ENCODE results near the gene CCDC149. TPM values are rescaled to one million over a fixed set of nuclear protein-coding genes. Genes with fewer than 3 reads are reported as not detected.

CCDC149 gene
- total RNA-seq, 1 experiment from 2014 or later, result 7.9 TPM

GRCh38 chr4:24935856-24936255, 23.0 kb upstream of the CCDC149 start:
- no peaks in the 10 kb centered on the region for H3K36me3 ChIP-seq (ENCODE audit: low read depth, low read length)
- no peak overlapping the region for H3K27ac ChIP-seq (ENCODE audit: low read length)
- no TSS peak for BruUV-seq (replicated peaks)
- DNase-seq (no peak), ATAC-seq (no peak)
- H3K79me2 ChIP-seq (ENCODE audit: low read length), result no peaks in the 10 kb centered on the region
- no peak overlapping the region for H3K4me2 ChIP-seq (ENCODE audit: low read length)
- no peaks in the 10 kb centered on the region for H4K20me1 ChIP-seq (ENCODE audit: low read length)
- no peaks in the 10 kb centered on the region for H3F3A ChIP-seq (ENCODE audit: low read length, unreplicated experiment)
- H3K9me2 ChIP-seq (replicated peaks; ENCODE audit: low read length), result no peaks in the 10 kb centered on the region
- intact Hi-C loops (cut with micrococcal nuclease), result no loop called here
- no peak overlapping the region for H3K4me3 ChIP-seq (ENCODE audit: low read length)
- no peak overlapping the region for H2AFZ ChIP-seq (ENCODE audit: low read length)
- no peaks in the 10 kb centered on the region for H3K4me1 ChIP-seq (ENCODE audit: insufficient read depth, low read length)
- no peaks in the 10 kb centered on the region for H3K9me3 ChIP-seq (ENCODE audit: low read length)
- H3K9ac ChIP-seq (ENCODE audit: low read length), result no peak overlapping the region
- CTCF ChIA-PET, result no interaction called here
- POLR2A ChIA-PET (ENCODE audit: unreplicated experiment), result no interaction called here
- no peaks in the 10 kb centered on the region for H3K27me3 ChIP-seq (ENCODE audit: low read length)
- TF ChIP-seq, protein P1, sequence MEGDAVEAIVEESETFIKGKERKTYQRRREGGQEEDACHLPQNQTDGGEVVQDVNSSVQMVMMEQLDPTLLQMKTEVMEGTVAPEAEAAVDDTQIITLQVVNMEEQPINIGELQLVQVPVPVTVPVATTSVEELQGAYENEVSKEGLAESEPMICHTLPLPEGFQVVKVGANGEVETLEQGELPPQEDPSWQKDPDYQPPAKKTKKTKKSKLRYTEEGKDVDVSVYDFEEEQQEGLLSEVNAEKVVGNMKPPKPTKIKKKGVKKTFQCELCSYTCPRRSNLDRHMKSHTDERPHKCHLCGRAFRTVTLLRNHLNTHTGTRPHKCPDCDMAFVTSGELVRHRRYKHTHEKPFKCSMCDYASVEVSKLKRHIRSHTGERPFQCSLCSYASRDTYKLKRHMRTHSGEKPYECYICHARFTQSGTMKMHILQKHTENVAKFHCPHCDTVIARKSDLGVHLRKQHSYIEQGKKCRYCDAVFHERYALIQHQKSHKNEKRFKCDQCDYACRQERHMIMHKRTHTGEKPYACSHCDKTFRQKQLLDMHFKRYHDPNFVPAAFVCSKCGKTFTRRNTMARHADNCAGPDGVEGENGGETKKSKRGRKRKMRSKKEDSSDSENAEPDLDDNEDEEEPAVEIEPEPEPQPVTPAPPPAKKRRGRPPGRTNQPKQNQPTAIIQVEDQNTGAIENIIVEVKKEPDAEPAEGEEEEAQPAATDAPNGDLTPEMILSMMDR (conservative IDR thresholded peaks at IDR 0.05; ENCODE audit: low read depth, low read length), result no peak
- TF ChIP-seq EZH2phosphoT487 (IDR thresholded peaks at IDR 0.05; ENCODE audit: borderline replicate concordance, low read length) (no peak), EZH2 (IDR thresholded peaks at IDR 0.05; ENCODE audit: low read length, unreplicated experiment) (no peak)

DNA sequence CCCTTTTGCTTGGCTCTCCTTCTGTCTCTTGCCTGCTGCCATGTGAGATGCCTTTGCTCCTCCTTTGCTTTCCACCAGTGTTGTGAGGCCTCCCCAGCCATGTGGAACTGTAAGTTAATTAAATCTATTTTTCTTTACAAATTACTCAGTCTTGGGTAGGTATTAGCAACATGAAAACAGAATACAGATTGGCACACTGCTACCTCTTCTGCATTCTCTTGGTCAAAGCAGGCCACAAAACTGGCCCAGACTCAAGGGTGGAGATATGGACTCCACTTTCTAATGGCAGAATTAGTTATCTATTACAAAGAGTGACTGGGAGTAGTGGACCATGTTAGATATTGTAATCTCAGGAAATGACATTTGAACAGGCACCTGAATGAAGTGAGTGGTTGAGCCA, 21.5 kb upstream of the CCDC149 start:
- TF ChIP-seq EZH2phosphoT487 (IDR thresholded peaks at IDR 0.05; ENCODE audit: borderline replicate concordance, low read length) (no peak), EZH2 (IDR thresholded peaks at IDR 0.05; ENCODE audit: low read length, unreplicated experiment) (no peak)
- TF ChIP-seq, protein P1 (conservative IDR thresholded peaks at IDR 0.05; ENCODE audit: low read depth, low read length), result no peak
- Histone ChIP-seq H3K79me2 (ENCODE audit: low read length) (no peaks in the 10 kb centered on the region), H3K4me2 (ENCODE audit: low read length) (no peak overlapping the region), H3K27ac (ENCODE audit: low read length) (no peak overlapping the region), H4K20me1 (ENCODE audit: low read length) (no peaks in the 10 kb centered on the region), H3K9me3 (ENCODE audit: low read length) (no peaks in the 10 kb centered on the region), H3K4me1 (ENCODE audit: insufficient read depth, low read length) (no peaks in the 10 kb centered on the region), H3K4me3 (ENCODE audit: low read length) (no peak overlapping the region), H3K36me3 (ENCODE audit: low read depth, low read length) (no peaks in the 10 kb centered on the region), H3K27me3 (ENCODE audit: low read length) (no peaks in the 10 kb centered on the region), H3K9me2 (replicated peaks; ENCODE audit: low read length) (no peaks in the 10 kb centered on the region), H3F3A (ENCODE audit: low read length, unreplicated experiment) (no peaks in the 10 kb centered on the region), H2AFZ (ENCODE audit: low read length) (no peak overlapping the region), H3K9ac (ENCODE audit: low read length) (no peak overlapping the region)
- DNase-seq (no peak), ATAC-seq (no peak)
- ChIA-PET POLR2A (ENCODE audit: unreplicated experiment) (no interaction called here), CTCF (no interaction called here)
- BruUV-seq (replicated peaks), result no TSS peak
- intact Hi-C loops (cut with micrococcal nuclease), result no loop called here

DNA sequence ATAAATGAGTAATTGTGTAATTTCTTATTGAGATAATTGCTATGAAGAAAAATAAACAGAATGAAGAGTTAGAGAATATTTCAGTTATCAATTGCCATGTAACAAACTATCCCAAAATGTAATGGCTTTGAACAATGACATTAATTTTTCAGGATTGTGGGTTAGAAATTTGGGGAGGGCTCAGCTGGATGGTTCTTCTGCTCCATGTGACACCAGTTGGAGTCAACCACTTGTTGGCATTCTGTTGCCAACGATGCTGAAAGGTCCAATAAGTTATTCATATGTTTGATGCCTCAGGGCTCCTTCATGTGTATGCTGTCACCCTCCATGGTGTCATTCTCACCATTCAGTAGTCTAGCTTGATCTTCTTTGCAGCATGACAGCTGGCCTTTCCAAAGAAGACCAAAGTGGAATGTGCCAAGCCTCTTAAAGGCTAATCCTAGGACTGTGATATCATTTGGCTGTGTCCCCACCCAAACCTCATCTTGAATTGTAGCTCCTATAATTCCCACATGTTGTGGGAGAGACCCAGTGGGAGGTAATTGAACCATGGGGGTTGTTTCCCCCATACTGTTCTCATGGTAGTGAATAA, 20.9 kb upstream of the CCDC149 start:
- no peak overlapping the region for H3K27ac ChIP-seq (ENCODE audit: low read length)
- TF ChIP-seq EZH2 (IDR thresholded peaks at IDR 0.05; ENCODE audit: low read length, unreplicated experiment) (no peak), EZH2phosphoT487 (IDR thresholded peaks at IDR 0.05; ENCODE audit: borderline replicate concordance, low read length) (no peak)
- TF ChIP-seq, protein P1 (conservative IDR thresholded peaks at IDR 0.05; ENCODE audit: low read depth, low read length), result no peak
- no peaks in the 10 kb centered on the region for H3K27me3 ChIP-seq (ENCODE audit: low read length)
- no peaks in the 10 kb centered on the region for H3K9me2 ChIP-seq (replicated peaks; ENCODE audit: low read length)
- H3K36me3 ChIP-seq (ENCODE audit: low read depth, low read length), result no peaks in the 10 kb centered on the region
- ATAC-seq (no peak), DNase-seq (no peak)
- no peaks in the 10 kb centered on the region for H3K4me1 ChIP-seq (ENCODE audit: insufficient read depth, low read length)
- H2AFZ ChIP-seq (ENCODE audit: low read length), result no peak overlapping the region
- no peak overlapping the region for H3K9ac ChIP-seq (ENCODE audit: low read length)
- BruUV-seq (replicated peaks), result no TSS peak
- intact Hi-C loops (cut with micrococcal nuclease), result no loop called here
- ChIA-PET CTCF (no interaction called here), POLR2A (ENCODE audit: unreplicated experiment) (no interaction called here)
- no peaks in the 10 kb centered on the region for H3K9me3 ChIP-seq (ENCODE audit: low read length)
- no peaks in the 10 kb centered on the region for H4K20me1 ChIP-seq (ENCODE audit: low read length)
- H3K4me2 ChIP-seq (ENCODE audit: low read length), result no peak overlapping the region
- H3F3A ChIP-seq (ENCODE audit: low read length, unreplicated experiment), result no peaks in the 10 kb centered on the region
- no peaks in the 10 kb centered on the region for H3K79me2 ChIP-seq (ENCODE audit: low read length)
- no peak overlapping the region for H3K4me3 ChIP-seq (ENCODE audit: low read length)
